ENCODE measurements around the gene FAM32A. TPM values are rescaled to one million over a fixed set of nuclear protein-coding genes. Genes with fewer than 3 reads are reported as not detected.

The FAM32A gene
- total and polyA plus RNA-seq, 2 of the 8 experiments (the other 6 are each of a cell fraction or from before 2014, with no cell fraction given) = 75.6 to 105 TPM

GRCh38 chr19:16217716-16218451 is 32.7 kb downstream of the FAM32A start (continued):
- TF ChIP-seq, protein P1, sequence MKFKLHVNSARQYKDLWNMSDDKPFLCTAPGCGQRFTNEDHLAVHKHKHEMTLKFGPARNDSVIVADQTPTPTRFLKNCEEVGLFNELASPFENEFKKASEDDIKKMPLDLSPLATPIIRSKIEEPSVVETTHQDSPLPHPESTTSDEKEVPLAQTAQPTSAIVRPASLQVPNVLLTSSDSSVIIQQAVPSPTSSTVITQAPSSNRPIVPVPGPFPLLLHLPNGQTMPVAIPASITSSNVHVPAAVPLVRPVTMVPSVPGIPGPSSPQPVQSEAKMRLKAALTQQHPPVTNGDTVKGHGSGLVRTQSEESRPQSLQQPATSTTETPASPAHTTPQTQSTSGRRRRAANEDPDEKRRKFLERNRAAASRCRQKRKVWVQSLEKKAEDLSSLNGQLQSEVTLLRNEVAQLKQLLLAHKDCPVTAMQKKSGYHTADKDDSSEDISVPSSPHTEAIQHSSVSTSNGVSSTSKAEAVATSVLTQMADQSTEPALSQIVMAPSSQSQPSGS (IDR thresholded peaks at IDR 0.05; ENCODE audit: low read length) = no peak
- no peak for TF ChIP-seq POLR2A (IDR thresholded peaks at IDR 0.05; ENCODE audit: control extremely low read depth in 1 of 2, low read depth in 2 of 2, low read length in 2 of 2)
- TF ChIP-seq JUN (IDR thresholded peaks at IDR 0.05; ENCODE audit: low read depth, low read length) = no peak
- TF ChIP-seq RAD21 (IDR thresholded peaks at IDR 0.05 in 1 of 2, conservative IDR thresholded peaks at IDR 0.05 in 1 of 2; ENCODE audit: low read depth in 2 of 2, low read length in 2 of 2) = no peak
- no peak for TF ChIP-seq SIN3A (conservative IDR thresholded peaks at IDR 0.05 in 1 of 2, IDR thresholded peaks at IDR 0.05 in 1 of 2; ENCODE audit: low read depth in 1 of 2, low read length in 2 of 2)
- no peak for TF ChIP-seq RNF2 (IDR thresholded peaks at IDR 0.05; ENCODE audit: borderline replicate concordance, low read depth, low read length, missing control alignments, poor library complexity, severe bottlenecking)
- TF ChIP-seq NANOG (IDR thresholded peaks at IDR 0.05; ENCODE audit: insufficient read depth, low read depth, low read length, poor library complexity, severe bottlenecking) = no peak
- no peak for TF ChIP-seq BRCA1 (IDR thresholded peaks at IDR 0.05; ENCODE audit: low read depth, low read length)
- no peak for TF ChIP-seq KDM5A (IDR thresholded peaks at IDR 0.05; ENCODE audit: low read length)
- TF ChIP-seq USF2 (IDR thresholded peaks at IDR 0.05; ENCODE audit: low read length) = no peak
- no peak for TF ChIP-seq GTF2F1 (IDR thresholded peaks at IDR 0.05; ENCODE audit: borderline replicate concordance, low read depth, low read length)
- no peak for TF ChIP-seq EGR1 (IDR thresholded peaks at IDR 0.05; ENCODE audit: borderline replicate concordance, low read depth, low read length)

All from H1 (cell line).